Activated CD4-positive, alpha-beta memory T cell treated with anti-CD3 and anti-CD28 coated beads, Interleukin-2, amount 10 ng/mL, durations not matched to agents 7 days and 5 days (primary cell): ENCODE measurements around the gene BLCAP. TPM values are rescaled to one million over a fixed set of nuclear protein-coding genes. Genes with fewer than 3 reads are reported as not detected.
A peak's percentile ranks its signal among the peaks of the same experiment; 100 is the strongest.

Source experiments
- CTCF ChIA-PET: fragments of 350-600 bp; sonication (Branson Sonifier 250); formaldehyde crosslinking; loops from one replicate; lab custom pipeline; 2021; ENCODE audit warnings: antibody characterized with exemption, inconsistent platforms; lab: Charles Lee
- POLR2A ChIA-PET: fragments of 350-600 bp; sonication (Branson Sonifier 250); formaldehyde crosslinking; loops from one replicate; lab custom pipeline; 2021; ENCODE audit warnings: antibody characterized with exemption; lab: Charles Lee
- DNase-seq: peaks from one replicate; pipeline ENCODE4 v3.0.0-alpha.2; 2020
- H3K27ac Mint-ChIP-seq: one replicate; pipeline ENCODE4 v1.8.0; 2021; ENCODE audit warnings: mild to moderate bottlenecking, mixed read lengths
- H3K27me3 Mint-ChIP-seq: one replicate; pipeline ENCODE4 v1.8.0; 2021; ENCODE audit warnings: mixed read lengths
- H3K36me3 Mint-ChIP-seq: one replicate; pipeline ENCODE4 v1.8.0; 2021; ENCODE audit warnings: low read depth, mixed read lengths
- H3K4me1 Mint-ChIP-seq: one replicate; pipeline ENCODE4 v1.8.0; 2021; ENCODE audit warnings: mixed read lengths
- H3K4me3 Mint-ChIP-seq: one replicate; pipeline ENCODE4 v1.8.0; 2021; ENCODE audit warnings: mild to moderate bottlenecking, mixed read lengths
- H3K9me3 Mint-ChIP-seq: one replicate; pipeline ENCODE4 v1.8.0; 2021; ENCODE audit warnings: mixed read lengths
- total RNA-seq, 2 experiments: library from RNA; stranded (reverse); gene quantifications; one replicate each; pipeline ENCODE4 v1.2.3, GENCODE V29; 2021

BLCAP gene
- total RNA-seq, 2 experiments from 2014 or later: 37.7 to 39.4 TPM

DNA sequence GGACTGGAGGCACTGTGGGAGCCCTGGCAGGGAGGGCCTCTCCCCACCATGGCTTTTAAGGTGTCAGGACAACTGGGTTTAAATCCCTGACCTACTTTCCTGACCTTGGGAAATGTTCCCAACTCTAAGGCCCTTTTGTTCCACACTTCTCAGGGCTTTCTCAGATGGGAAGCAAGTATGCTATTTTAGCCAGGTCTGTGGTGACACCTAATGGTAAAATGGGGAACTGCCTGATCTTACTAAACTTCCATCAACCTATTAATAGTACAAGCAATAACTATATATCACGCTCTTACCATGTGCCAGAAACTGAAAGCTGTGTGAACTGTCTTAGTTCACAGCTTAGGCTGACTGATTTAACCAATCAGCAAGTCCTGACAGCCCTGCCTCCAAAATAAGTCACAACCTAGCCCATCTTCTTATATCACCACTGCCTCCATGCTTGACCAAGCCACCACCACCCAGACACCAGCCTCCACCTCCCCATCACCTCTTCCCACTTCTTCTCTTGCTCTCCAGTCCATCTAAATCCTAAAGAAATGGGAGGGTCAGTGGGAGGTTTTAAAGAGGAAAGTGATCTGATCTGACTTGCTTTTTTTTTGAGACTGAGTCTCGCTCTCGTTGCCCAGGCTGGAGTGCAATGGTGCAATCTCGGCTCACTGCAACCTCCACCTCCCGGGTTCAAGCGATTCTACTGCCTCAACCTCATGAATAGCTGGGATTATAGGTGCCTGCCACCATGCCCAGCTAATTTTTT lies 6.9 kb upstream of the BLCAP start:
- CTCF ChIA-PET: interaction anchor here (0.5 to 3.6 kb wide), 12 partner anchors 35 to 458 kb away, joined by 3 to 23 read pairs (median 4); partner anchors contain the start of gene MANBAL
- H3K27ac Mint-ChIP-seq: no peak overlapping the region
- H3K36me3 Mint-ChIP-seq: no peaks in the 10 kb centered on the region
- POLR2A ChIA-PET: interaction anchor here (2.4 kb wide), 1 partner anchor 339 kb away, joined by 6 read pairs; no protein-coding TSS in a partner anchor
- DNase-seq: peak; percentile 45
- peaks cover 3% of the 10 kb centered on the region for H3K4me1 Mint-ChIP-seq
- peaks cover 14% of the 10 kb centered on the region for H3K27me3 Mint-ChIP-seq
- no peaks in the 10 kb centered on the region for H3K9me3 Mint-ChIP-seq
- no peak overlapping the region for H3K4me3 Mint-ChIP-seq

DNA sequence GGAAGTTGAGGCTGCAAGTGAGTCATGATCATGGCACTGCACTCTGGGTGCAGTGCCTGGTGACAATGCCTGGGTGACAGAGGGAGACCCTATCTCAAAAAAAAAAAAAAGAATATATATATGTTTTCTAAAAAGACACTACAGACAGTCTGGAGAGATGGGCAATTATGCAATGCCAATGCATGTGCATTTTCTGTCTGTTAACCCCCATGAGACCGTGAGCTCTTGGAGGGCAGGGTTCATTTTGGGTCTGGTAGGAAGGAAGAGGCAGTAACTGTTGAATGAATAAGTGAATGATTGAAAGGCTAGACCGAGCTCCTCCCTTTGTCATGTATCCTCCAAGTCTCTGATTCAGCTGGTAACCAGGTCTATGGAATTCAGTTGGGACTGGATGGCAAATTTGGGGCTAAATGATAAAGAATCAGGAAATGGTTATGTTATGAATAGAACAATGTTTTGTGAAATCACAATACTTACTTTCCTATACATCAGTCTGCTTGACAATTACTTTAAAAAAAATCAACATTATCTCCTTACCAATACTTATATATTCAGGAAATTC lies 5.6 kb upstream of the BLCAP start:
- ChIA-PET POLR2A (interaction anchor here (1.1 to 2.4 kb wide), 2 partner anchors 338 to 501 kb away, joined by 3 to 6 read pairs; partner anchors contain the start of genes RPRD1B and TTI1), CTCF (interaction anchor here (0.9 to 3.6 kb wide), 9 partner anchors 16 to 459 kb away, joined by 3 to 23 read pairs (median 4); no protein-coding TSS in a partner anchor)
- Mint-ChIP-seq H3K27ac (no peak overlapping the region), H3K27me3 (peaks cover 14% of the 10 kb centered on the region), H3K4me3 (no peak overlapping the region), H3K36me3 (no peaks in the 10 kb centered on the region), H3K9me3 (no peaks in the 10 kb centered on the region), H3K4me1 (peaks cover 13% of the 10 kb centered on the region)
- no peak for DNase-seq

GRCh38 chr20:37531856-37532255 lies 4.2 kb upstream of the BLCAP start:
- CTCF ChIA-PET: interaction anchor here (1.4 to 1.8 kb wide), 2 partner anchors 261 to 331 kb away, joined by 3 read pairs; no protein-coding TSS in a partner anchor
- no peak overlapping the region for H3K27ac Mint-ChIP-seq
- no peak for DNase-seq
- POLR2A ChIA-PET: no interaction called here
- H3K4me3 Mint-ChIP-seq: no peak overlapping the region
- H3K9me3 Mint-ChIP-seq: no peaks in the 10 kb centered on the region
- peaks cover 8% of the 10 kb centered on the region for H3K27me3 Mint-ChIP-seq
- peaks cover 19% of the 10 kb centered on the region for H3K4me1 Mint-ChIP-seq
- no peaks in the 10 kb centered on the region for H3K36me3 Mint-ChIP-seq

GRCh38 chr20:37530696-37531095 lies 3.0 kb upstream of the BLCAP start:
- H3K9me3 Mint-ChIP-seq: no peaks in the 10 kb centered on the region
- POLR2A ChIA-PET: no interaction called here
- DNase-seq: no peak

DNA sequence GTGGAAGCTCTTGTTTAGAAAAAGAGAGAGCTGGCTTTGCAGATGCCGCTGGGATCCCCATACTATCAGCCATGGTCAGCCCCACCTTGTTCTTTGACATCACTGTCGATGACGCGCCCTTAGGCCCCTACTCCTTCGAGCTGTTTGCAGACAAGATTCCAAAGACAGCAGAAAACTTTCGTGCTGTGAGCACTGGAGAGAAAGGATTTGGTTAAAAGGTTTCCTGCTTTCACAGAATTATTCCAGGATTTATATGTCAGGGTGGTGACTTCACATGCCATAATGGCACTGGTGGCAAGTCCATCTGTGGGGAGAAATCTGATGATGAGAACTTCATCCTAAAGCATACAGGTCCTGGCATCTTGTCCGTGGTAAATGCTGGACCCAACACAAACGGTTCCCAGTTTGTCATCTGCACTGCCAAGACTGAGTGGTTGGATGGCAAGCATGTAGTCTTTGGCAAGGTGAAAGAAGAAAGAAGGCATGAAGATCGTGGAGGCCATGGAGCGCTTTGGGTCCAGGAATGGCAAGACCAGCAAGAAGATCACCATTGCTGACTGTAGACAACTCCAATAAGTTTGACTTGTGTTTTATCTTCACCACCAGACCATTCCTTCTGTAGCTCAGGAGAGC lies 2.4 kb upstream of the BLCAP start:
- POLR2A ChIA-PET: no interaction called here
- H3K36me3 Mint-ChIP-seq: no peaks in the 10 kb centered on the region
- H3K27ac Mint-ChIP-seq: no peak overlapping the region
- H3K27me3 Mint-ChIP-seq: peaks cover 4% of the 10 kb centered on the region
- peaks cover 35% of the 10 kb centered on the region for H3K4me1 Mint-ChIP-seq
- no peak for DNase-seq
- CTCF ChIA-PET: no interaction called here
- no peaks in the 10 kb centered on the region for H3K9me3 Mint-ChIP-seq
- H3K4me3 Mint-ChIP-seq: no peak overlapping the region

More at GRCh38 chr20:37530696-37531095, 3.0 kb upstream of the BLCAP start:
- H3K4me1 Mint-ChIP-seq: peaks cover 29% of the 10 kb centered on the region
- H3K36me3 Mint-ChIP-seq: no peaks in the 10 kb centered on the region
- no peak overlapping the region for H3K4me3 Mint-ChIP-seq
- no peak overlapping the region for H3K27ac Mint-ChIP-seq
- CTCF ChIA-PET: no interaction called here
- peaks cover 4% of the 10 kb centered on the region for H3K27me3 Mint-ChIP-seq

DNA sequence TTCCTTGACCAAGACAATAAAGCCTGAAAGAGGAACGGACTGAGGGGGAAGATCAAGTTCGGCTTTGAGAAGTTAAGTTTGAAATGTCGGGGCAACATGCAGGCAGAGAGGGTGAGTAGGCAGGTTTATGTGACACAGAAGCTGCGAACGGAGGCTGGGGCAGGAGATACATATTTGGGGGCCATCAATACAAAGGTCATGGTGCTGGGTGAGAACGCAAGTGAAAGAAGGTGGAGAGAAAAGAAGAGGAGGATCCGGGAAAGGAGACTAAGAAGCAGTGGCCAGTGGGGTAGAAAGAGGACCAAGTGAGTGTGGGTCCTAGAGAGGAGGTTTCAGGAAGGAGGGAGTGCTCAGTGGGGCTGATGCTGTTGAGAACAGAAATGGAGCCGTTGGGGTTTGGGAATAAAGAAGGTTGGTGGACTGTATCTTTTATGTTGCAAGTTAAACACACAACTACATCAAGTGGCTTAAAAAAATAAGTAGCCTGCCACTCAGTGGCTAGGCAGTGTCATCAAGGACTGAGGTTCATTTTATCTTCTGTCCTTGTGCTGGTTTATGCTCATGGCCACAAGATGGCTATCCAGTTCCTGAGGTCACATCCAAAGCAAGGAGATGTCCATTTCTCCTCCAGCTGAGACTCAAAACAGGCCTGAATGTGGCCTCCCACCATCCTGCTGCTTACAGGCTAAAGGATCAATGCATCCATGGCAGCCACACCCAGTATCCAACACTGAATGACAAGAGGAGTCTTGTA lies 1.7 kb upstream of the BLCAP start:
- H3K9me3 Mint-ChIP-seq: no peaks in the 10 kb centered on the region
- H3K4me1 Mint-ChIP-seq: peaks cover 39% of the 10 kb centered on the region
- CTCF ChIA-PET: interaction anchor here (1.5 kb wide), 1 partner anchor 133 kb away, joined by 3 read pairs; no protein-coding TSS in a partner anchor
- H3K27me3 Mint-ChIP-seq: peaks cover 2% of the 10 kb centered on the region
- H3K36me3 Mint-ChIP-seq: no peaks in the 10 kb centered on the region
- H3K27ac Mint-ChIP-seq: no peak overlapping the region
- no peak for DNase-seq
- peak overlapping the region; percentile 9 for H3K4me3 Mint-ChIP-seq
- POLR2A ChIA-PET: no interaction called here

DNA sequence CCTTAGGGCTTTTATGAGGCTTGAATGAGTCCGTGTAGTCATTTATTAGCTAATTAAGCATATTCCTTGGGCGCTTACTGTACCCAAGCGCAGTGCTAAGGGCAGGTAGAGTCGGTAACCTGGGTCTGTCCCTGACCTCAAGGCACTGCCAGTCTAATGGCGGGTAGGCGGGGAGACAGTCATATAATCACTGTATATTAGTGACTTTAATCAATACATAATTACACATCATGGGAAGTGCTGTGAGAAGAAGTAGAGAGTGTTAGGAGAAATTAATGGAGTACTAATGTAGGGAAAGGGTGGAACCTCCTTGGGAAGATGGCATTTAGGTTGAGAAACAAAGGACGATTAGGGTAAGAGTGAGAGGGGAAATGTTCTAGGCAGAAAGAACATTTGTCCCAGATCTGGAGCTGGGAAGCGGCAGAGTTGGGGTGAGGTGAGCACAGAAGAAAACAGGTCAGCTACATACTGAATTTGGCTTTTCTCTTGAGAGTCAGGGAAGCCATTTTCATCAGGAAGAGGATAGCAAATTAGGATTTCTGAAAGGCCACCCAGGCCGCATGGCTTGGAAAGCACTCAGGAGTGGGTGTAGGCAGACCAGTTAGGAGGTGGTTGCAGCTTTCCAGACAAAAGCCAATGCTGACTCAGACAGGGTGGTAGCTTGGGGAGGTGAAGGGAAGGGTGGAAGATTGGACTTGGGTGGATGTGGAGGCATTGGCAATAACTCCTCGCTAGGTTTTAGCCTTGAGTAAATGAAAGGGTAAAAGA lies 954 bp upstream of the BLCAP start:
- Mint-ChIP-seq H3K9me3 (no peaks in the 10 kb centered on the region), H3K36me3 (no peaks in the 10 kb centered on the region), H3K27me3 (no peaks in the 10 kb centered on the region), H3K4me1 (peaks cover 43% of the 10 kb centered on the region), H3K27ac (peak overlapping the region; percentile 23), H3K4me3 (peak overlapping the region; percentile 88)
- ChIA-PET CTCF (interaction anchor here (1.2 to 1.5 kb wide), 2 partner anchors 132 to 258 kb away, joined by 3 to 4 read pairs; no protein-coding TSS in a partner anchor), POLR2A (interaction anchor here (0.7 to 0.9 kb wide), 2 partner anchors 116 to 350 kb away, joined by 3 read pairs; no protein-coding TSS in a partner anchor)
- DNase-seq: no peak

DNA sequence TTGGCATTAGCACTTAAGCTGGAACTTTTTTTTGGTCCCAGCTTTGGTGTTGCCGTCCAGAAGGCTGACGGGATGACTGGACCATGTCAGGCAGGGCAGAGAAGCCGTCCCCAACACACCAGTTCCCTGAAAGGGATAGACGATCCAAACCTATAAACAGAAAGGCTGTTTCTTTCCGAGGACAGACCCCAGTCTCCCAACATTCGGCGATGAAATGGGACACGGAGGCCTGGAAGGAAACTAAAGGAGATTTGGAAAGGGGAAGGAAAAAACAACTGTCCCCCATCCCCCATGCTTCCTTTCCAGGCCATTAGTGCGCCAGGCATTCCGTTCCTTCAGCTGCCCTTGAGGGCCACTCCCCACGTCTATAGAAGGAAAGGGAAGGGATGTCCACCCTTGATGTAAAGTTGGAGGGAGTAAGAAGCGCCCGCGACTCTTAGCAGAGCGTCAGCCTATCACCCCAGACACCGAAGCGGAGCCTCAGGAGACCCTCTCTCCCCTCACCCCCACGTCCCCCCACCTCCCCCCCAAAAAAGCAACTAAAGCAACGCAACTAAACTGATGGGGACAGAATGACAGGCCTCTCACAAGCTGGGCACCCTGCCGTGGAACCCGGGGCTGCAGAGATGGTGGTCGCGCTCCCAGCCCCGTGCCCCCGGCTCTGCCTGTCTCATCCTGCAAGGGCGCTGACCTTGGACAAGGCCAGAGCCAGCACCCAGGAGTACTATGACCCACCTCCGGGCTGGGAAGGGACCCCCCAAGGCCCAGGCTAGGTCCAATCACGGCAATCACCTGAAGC lies 638 bp downstream of the BLCAP start:
- Mint-ChIP-seq H3K4me3 (peak overlapping the region; percentile 88), H3K36me3 (no peaks in the 10 kb centered on the region), H3K27ac (peak overlapping the region; percentile 99), H3K9me3 (no peaks in the 10 kb centered on the region), H3K4me1 (peaks cover 48% of the 10 kb centered on the region), H3K27me3 (no peaks in the 10 kb centered on the region)
- POLR2A ChIA-PET: interaction anchor here (1.1 to 1.5 kb wide), 3 partner anchors 237 to 348 kb away, joined by 3 to 8 read pairs (median 4); partner anchors contain the start of genes MANBAL, MROH8 and RPN2
- CTCF ChIA-PET: interaction anchor here (1.2 kb wide), 1 partner anchor 257 kb away, joined by 4 read pairs; no protein-coding TSS in a partner anchor
- DNase-seq: no peak

DNA sequence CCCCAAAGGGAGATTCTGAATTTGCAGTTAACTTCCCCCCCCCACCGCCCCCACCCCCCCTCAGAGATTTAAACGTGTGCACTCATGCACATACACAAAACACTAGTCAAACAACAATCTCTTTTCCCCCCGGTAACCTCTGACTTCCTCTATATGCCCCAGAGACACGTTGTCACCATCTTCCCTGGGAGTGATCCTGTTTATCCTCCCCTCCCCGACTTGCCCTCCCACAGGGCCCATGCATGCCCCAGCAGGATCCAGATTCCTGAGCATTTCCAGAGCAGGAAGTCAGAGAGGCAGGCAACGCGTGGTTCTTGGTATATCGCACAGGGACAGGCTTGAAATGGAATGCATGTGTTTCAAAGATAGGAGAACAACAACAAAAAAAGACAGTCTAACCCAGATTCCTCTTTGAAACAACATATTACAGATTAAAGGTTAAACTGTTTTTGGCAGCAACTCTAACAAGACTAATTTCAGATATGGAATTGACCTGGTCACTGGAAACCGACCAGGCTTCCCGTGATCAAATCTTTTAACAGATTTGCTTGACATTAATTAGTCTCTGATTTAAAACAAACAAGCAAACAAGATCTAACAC lies 1.3 kb downstream of the BLCAP start:
- peak overlapping the region; percentile 88 for H3K4me3 Mint-ChIP-seq
- H3K36me3 Mint-ChIP-seq: peaks cover 5% of the 10 kb centered on the region
- H3K9me3 Mint-ChIP-seq: no peaks in the 10 kb centered on the region
- ChIA-PET POLR2A (interaction anchor here (1.1 to 1.5 kb wide), 2 partner anchors 237 to 345 kb away, joined by 3 to 4 read pairs; partner anchors contain the start of gene MANBAL), CTCF (no interaction called here)
- H3K27me3 Mint-ChIP-seq: no peaks in the 10 kb centered on the region
- DNase-seq: no peak
- peak overlapping the region; percentile 37 for H3K27ac Mint-ChIP-seq
- peaks cover 48% of the 10 kb centered on the region for H3K4me1 Mint-ChIP-seq

DNA sequence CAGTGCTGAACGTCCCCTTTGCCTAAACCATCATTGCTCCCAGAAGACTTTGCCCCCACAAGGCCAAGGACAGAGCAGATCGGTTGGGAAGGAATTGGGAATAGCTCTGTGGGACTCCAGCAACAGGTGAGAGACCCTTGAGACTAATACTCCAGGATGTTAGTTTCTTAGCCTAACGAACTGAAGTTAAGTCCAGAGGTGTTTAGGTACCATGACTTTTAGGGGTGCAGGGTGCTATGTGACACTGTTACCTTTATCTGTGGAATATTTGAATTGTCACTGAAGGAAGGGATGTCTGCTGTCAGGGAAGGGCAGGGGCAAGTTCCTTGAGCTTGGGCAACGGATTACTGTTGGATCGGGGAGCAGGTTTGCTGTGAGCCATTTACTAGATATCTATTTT lies 1.9 kb downstream of the BLCAP start:
- Mint-ChIP-seq H3K27ac (no peak overlapping the region), H3K4me1 (peaks cover 48% of the 10 kb centered on the region), H3K4me3 (peak overlapping the region; percentile 16), H3K9me3 (no peaks in the 10 kb centered on the region), H3K27me3 (no peaks in the 10 kb centered on the region), H3K36me3 (peaks cover 6% of the 10 kb centered on the region)
- no peak for DNase-seq
- ChIA-PET CTCF (no interaction called here), POLR2A (interaction anchor here (1.5 kb wide), 1 partner anchor 236 kb away, joined by 4 read pairs; the partner anchor contains the start of gene MANBAL)
